NCI-H2227 (cell line): ENCODE results near the gene ARHGEF1.

ENCODE experiments used
- DNase-seq: peaks from one replicate; lab custom pipeline; 2025; ENCODE audit not compliant: unreplicated experiment; lab: John Stamatoyannopoulos, UW

ARHGEF1 gene

GRCh38 chr19:41947091-41947490 is 64.1 kb downstream of the ARHGEF1 start:
- DNase-seq, result no peak

GRCh38 chr19:41951686-41952172 is 68.7 kb downstream of the ARHGEF1 start:
- DNase-seq, result peak; percentile 97

- DNase-seq, result no peak
Measured at GRCh38 chr19:41955521-41955920, 72.5 kb downstream of the ARHGEF1 start.

- no peak for DNase-seq
Measured at GRCh38 chr19:41956621-41957020, 73.6 kb downstream of the ARHGEF1 start.
